HG02763 (cell line): ENCODE measurements around the gene ZMYND19.
A peak's percentile ranks its signal among the peaks of the same experiment; 100 is the strongest.
"Not testable (repeated sequence)": the region's sequence is repeated elsewhere in the genome, so short reads cannot be mapped to it uniquely, and the experiment has no call there.

ENCODE experiments used
- ATAC-seq: cut with Tn5 transposase; IDR thresholded peaks from one replicate; pipeline ENCODE4 v1.9.1; 2021; ENCODE audit warnings: mild to moderate bottlenecking, moderate library complexity; ENCODE audit not compliant: unreplicated experiment

ZMYND19 gene

GRCh38 chr9:137589441-137590122, 730 bp downstream of the ZMYND19 start:
- ATAC-seq, result peak; percentile 20

- no peak for ATAC-seq
These were observed 1.4 kb downstream of the ZMYND19 start for GRCh38 chr9:137588891-137589290.

- ATAC-seq, result no peak
These were observed 2.0 kb downstream of the ZMYND19 start for GRCh38 chr9:137588311-137588710.

- ATAC-seq, result no peak
These were observed 3.5 kb downstream of the ZMYND19 start for GRCh38 chr9:137586854-137587253.

- no peak for ATAC-seq
These were observed 6.4 kb downstream of the ZMYND19 start for GRCh38 chr9:137583957-137584356.

GRCh38 chr9:137583347-137583746, 7.0 kb downstream of the ZMYND19 start:
- ATAC-seq, result no peak

- ATAC-seq, result no peak
These were observed 7.9 kb downstream of the ZMYND19 start for GRCh38 chr9:137582286-137582860.

GRCh38 chr9:137581361-137582285, 8.7 kb downstream of the ZMYND19 start:
- ATAC-seq, result no peak

GRCh38 chr9:137580954-137581322, 9.4 kb downstream of the ZMYND19 start:
- ATAC-seq, result no peak

GRCh38 chr9:137580209-137580953, 9.9 kb downstream of the ZMYND19 start:
- ATAC-seq, result no peak

GRCh38 chr9:137579259-137579604, 11.1 kb downstream of the ZMYND19 start:
- no peak for ATAC-seq

- peak; percentile 77 for ATAC-seq
These were observed 11.6 kb downstream of the ZMYND19 start, which contains the start of gene DPH7 for GRCh38 chr9:137578518-137579258. TSS of gene DPH7 (minus strand) at chr9:137578925. CDS start at chr9:137578777, 148 bp downstream.

GRCh38 chr9:137575716-137576411, 14.4 kb downstream of the ZMYND19 start:
- ATAC-seq, result no peak

GRCh38 chr9:137575364-137575715, 15.0 kb downstream of the ZMYND19 start:
- no peak for ATAC-seq

- ATAC-seq, result no peak
These were observed 16.1 kb downstream of the ZMYND19 start for GRCh38 chr9:137574192-137574591.

GRCh38 chr9:137570566-137570965, 19.7 kb downstream of the ZMYND19 start:
- ATAC-seq, result no peak

GRCh38 chr9:137569609-137570203, 20.6 kb downstream of the ZMYND19 start:
- ATAC-seq, result no peak

- ATAC-seq, result not testable (repeated sequence)
These were observed 21.9 kb downstream of the ZMYND19 start for GRCh38 chr9:137568445-137568844.

- ATAC-seq, result no peak
These were observed 25.4 kb downstream of the ZMYND19 start for GRCh38 chr9:137564817-137565411.
